Spleen (tissue), 11 donors: ENCODE data around the gene CACNA1D. TPM values are rescaled to one million over a fixed set of nuclear protein-coding genes. Genes with fewer than 3 reads are reported as not detected.

Experiments used
- DNase-seq: peaks from one replicate; pipeline ENCODE4 v3.0.0-alpha.2; 2020
- H3K27ac ChIP-seq, 8 donors: fragments of 200-600 bp; sonication (generic) in 7 of 8; 1 replicate in 4 of 8; 2 replicates in 4 of 8; pipeline versions ENCODE4 v1.5.0 to v1.8.0; 2016 to 2021; ENCODE audit warnings: inconsistent platforms in 4 of 8, mild to moderate bottlenecking in 4 of 8, moderate library complexity in 1 of 8
- H3K27me3 ChIP-seq, 7 donors: fragments of 200-600 bp; sonication (generic) in 6 of 7; replicated peaks in 1 of 7; 1 replicate in 4 of 7; 2 replicates in 3 of 7; pipeline versions ENCODE4 v1.5.0 to v1.8.0; 2016 to 2021; ENCODE audit warnings: inconsistent platforms in 3 of 7, mild to moderate bottlenecking in 1 of 7
- H3K36me3 ChIP-seq, 6 donors: fragments of 200-600 bp; sonication (generic) in 5 of 6; 1 replicate in 4 of 6; 2 replicates in 2 of 6; pipeline versions ENCODE4 v1.5.0 to v1.8.0; 2016 to 2021; ENCODE audit warnings: inconsistent platforms in 2 of 6
- H3K4me1 ChIP-seq, 6 donors: fragments of 200-600 bp; sonication (generic) in 5 of 6; 1 replicate in 3 of 6; 2 replicates in 3 of 6; pipeline versions ENCODE4 v1.5.0 to v1.8.0; 2016 to 2021; ENCODE audit warnings: inconsistent platforms in 3 of 6
- H3K4me3 ChIP-seq, 8 donors: fragments of 200-600 bp; sonication (generic) in 7 of 8; 1 replicate in 4 of 8; 2 replicates in 4 of 8; pipeline versions ENCODE4 v1.5.0 to v1.8.0; 2016 to 2021; ENCODE audit warnings: inconsistent platforms in 4 of 8, mild to moderate bottlenecking in 4 of 8, moderate library complexity in 2 of 8
- H3K9me3 ChIP-seq, 8 donors: fragments of 200-600 bp; sonication (generic) in 7 of 8; 1 replicate in 4 of 8; 2 replicates in 4 of 8; pipeline versions ENCODE4 v1.5.0 to v1.8.0; 2016 to 2021; ENCODE audit warnings: inconsistent platforms in 4 of 8
- POLR2A ChIP-seq, 3 donors: fragments of 450-650 bp; IDR thresholded peaks; one replicate each; pipeline ENCODE4 v1.5.1; 2017; ENCODE audit warnings: antibody characterized with exemption in 3 of 3, mild to moderate bottlenecking in 1 of 3
- POLR2AphosphoS5 ChIP-seq, 3 donors: sonication (generic); formaldehyde crosslinking; IDR thresholded peaks; one replicate each; pipeline ENCODE4 v1.5.1; 2017; ENCODE audit warnings: antibody characterized with exemption in 3 of 3
- WGBS, 5 donors: extraction: QIAGEN DNeasy Blood & Tissue Kit in 3 of 5; methylation state at CpG; one replicate each; pipeline versions ENCODE4 v1.1.5 to v1.1.7; 2013 to 2018; 5-methylcytosine and 5-hydroxymethylcytosine counted together
- intact Hi-C: fragments of 100-400 bp; cut with DNase I; formaldehyde crosslinking; loops from one replicate; pipeline ENCODE4 v1.15.0; 2023; ENCODE audit warnings: low total_unique reads
- polyA plus RNA-seq, 3 donors: library from polyadenylated mRNA; stranded (reverse); fragments of 200-250 nt; gene quantifications; one replicate each; pipeline ENCODE4 v1.2.1, GENCODE V29; 2013
- total RNA-seq, 7 donors: library from RNA; depleted of rRNA in 3 of 7; stranded (reverse); fragments of >200 nt in 3 of 7; fragmentation: NEBNext Ultra II Directional in 4 of 7; extraction: Animal tissue kit (Norgen Biotek cat#: 25700) in 4 of 7; gene quantifications; one replicate each; pipeline versions ENCODE4 v1.1.0 to v1.2.1, GENCODE V29; 2016 to 2021
- TF ChIP-seq, protein P1 (sequence below), 11 experiments: fragments of 200-600 bp in 7 of 11; fragments of 450-650 bp in 4 of 11; sonication (generic) in 4 of 11; IDR thresholded peaks in 8 of 11; conservative IDR thresholded peaks in 3 of 11; 1 replicate in 7 of 11; 2 replicates in 4 of 11; pipeline versions ENCODE4 v1.4.0 to v1.8.0; 2016 to 2021; ENCODE audit warnings: antibody characterized with exemption in 11 of 11, inconsistent platforms in 4 of 11, mild to moderate bottlenecking in 1 of 11
- donor health status: healthy with polysubstance abuse.
- donor health status: DM: no; HTN: no; CAD: no; lungs with moderate emphysema.
- donor health status: DM: no; HTN: no; CAD: no.
- donor health status: Bipolar disorder and iron deficiency.
- donor health status: healthy.
- donor health status: DM: no; HTN: no; CAD: no.
- donor health status: DM: yes; HTN: yes; CAD: no.

Gene CACNA1D
- total and polyA plus RNA-seq, 10 donors = 0.55 to 89.3 (median 19.1) TPM

DNA sequence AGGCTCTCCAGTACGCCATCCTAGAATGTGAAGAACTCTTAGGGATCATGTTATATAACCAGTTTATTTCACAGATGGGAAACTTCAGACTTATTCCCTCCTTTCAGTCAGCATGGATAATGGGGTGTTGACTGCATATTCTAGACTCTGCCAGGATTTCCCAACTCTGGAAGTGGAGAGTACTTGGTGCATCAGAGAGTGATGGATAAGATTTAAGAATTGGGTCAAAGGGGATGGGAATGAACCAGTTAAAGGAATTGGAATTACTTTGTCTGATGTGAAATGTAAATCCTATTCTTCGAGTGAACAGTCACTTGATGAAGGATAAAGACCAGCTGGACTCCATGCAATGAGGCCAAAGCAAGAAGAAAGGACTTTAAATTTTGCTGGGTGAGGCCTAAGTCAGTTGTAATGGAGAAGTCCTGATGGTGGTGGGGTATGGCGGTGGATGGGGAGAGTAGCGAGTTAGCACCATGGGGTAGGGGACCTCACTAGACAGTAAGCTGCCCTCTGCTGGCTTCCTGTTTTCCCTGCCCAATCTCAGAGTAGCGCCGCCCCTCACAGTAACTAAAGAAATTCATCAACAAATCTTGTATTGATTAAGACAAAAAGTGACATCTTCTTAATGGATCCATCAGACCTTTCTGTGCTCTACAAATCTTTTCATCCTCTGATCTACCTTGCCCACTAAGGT is 7.3 kb upstream of the CACNA1D start:
- no peaks in the 10 kb centered on the region for H3K36me3 ChIP-seq
- intact Hi-C loops = no loop called here
- peaks cover 0 to 22% (median 0%) of the 10 kb centered on the region in 7 donors for H3K27me3 ChIP-seq
- no peaks in the 10 kb centered on the region for H3K9me3 ChIP-seq
- peak overlapping the region in 5 of 8 donors; percentile 4 to 68 (median 27) for H3K27ac ChIP-seq
- TF ChIP-seq POLR2AphosphoS5 (IDR thresholded peaks at IDR 0.05) = peak in 1 of 3 donors; percentile 24
- TF ChIP-seq, protein P1, sequence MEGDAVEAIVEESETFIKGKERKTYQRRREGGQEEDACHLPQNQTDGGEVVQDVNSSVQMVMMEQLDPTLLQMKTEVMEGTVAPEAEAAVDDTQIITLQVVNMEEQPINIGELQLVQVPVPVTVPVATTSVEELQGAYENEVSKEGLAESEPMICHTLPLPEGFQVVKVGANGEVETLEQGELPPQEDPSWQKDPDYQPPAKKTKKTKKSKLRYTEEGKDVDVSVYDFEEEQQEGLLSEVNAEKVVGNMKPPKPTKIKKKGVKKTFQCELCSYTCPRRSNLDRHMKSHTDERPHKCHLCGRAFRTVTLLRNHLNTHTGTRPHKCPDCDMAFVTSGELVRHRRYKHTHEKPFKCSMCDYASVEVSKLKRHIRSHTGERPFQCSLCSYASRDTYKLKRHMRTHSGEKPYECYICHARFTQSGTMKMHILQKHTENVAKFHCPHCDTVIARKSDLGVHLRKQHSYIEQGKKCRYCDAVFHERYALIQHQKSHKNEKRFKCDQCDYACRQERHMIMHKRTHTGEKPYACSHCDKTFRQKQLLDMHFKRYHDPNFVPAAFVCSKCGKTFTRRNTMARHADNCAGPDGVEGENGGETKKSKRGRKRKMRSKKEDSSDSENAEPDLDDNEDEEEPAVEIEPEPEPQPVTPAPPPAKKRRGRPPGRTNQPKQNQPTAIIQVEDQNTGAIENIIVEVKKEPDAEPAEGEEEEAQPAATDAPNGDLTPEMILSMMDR (IDR thresholded peaks at IDR 0.05 in 8 of 11, conservative IDR thresholded peaks at IDR 0.05 in 3 of 11) = no peak
- TF ChIP-seq POLR2A (IDR thresholded peaks at IDR 0.05) = no peak
- no peak for DNase-seq
- 83 to 89% (median 86%) methylated on average over 6 of the region's 6 CpGs for WGBS, 5 donors
- H3K4me3 ChIP-seq = no peak overlapping the region
- H3K4me1 ChIP-seq = peaks cover 0 to 6% (median 0%) of the 10 kb centered on the region in 6 donors

DNA sequence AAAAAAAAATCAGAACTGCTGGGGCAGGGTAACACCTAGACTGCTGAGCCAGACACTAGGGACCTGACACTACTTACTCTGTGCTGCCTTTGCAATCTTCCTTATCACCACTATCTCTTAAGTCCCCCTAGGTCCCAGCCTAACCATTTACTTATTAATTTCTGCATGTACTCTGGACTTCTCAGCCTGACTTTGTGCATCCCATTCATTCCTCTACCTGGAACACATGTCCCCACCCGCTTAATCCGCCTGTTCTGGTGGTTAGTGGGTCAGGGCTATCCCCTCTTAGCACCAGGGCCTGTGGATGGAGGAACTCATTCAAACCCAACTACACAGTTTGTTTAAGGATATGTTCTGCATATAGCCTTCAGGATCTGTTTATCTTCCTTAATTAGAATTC is 5.0 kb upstream of the CACNA1D start:
- Histone ChIP-seq H3K9me3 (no peaks in the 10 kb centered on the region), H3K36me3 (no peaks in the 10 kb centered on the region), H3K4me3 (no peak overlapping the region), H3K27me3 (peaks cover 3 to 45% (median 17%) of the 10 kb centered on the region in 7 donors), H3K27ac (no peak overlapping the region), H3K4me1 (peaks cover 0 to 19% (median 9%) of the 10 kb centered on the region in 6 donors)
- no peak for DNase-seq
- intact Hi-C loops = no loop called here
- TF ChIP-seq POLR2A (IDR thresholded peaks at IDR 0.05) = no peak
- no peak for TF ChIP-seq POLR2AphosphoS5 (IDR thresholded peaks at IDR 0.05)
- TF ChIP-seq, protein P1 (IDR thresholded peaks at IDR 0.05 in 8 of 11, conservative IDR thresholded peaks at IDR 0.05 in 3 of 11) = no peak
- 93 to 98% (median 97%) methylated on average over 2 of the region's 2 CpGs for WGBS, 5 donors

DNA sequence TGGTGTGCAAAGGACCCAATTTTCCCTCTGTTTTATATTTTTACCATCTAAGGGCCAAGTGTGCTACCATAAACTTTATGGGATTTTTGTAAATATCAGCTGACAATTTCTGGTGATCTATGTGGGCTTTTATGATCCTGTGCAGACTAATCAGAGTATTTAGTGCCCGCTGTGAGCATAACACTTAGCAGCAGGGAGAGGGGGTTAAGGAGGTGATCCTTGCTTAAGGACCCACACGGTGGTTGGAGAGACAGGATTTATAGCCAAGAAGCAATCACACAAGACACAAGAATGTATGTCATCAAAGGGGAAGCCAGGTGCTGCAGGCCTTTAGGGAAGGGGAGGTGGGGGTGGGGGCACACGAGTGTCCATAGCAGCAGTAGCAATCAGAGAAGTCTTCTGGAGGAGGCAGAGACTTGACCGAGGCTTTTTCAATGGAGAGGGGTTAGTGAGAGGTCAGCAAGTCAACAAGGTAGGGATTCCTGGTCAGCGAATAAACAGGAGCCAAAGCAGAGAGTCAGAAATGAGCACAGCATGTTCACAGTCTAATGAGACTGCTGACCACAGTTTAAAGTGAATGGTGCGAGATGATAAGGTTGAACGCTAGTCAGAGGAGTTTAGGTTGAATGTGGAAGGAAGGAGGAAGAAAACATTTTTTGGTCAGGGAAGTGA is 4.5 kb upstream of the CACNA1D start:
- H3K4me3 ChIP-seq = no peak overlapping the region
- no peaks in the 10 kb centered on the region for H3K9me3 ChIP-seq
- H3K27ac ChIP-seq = no peak overlapping the region
- no peaks in the 10 kb centered on the region for H3K36me3 ChIP-seq
- H3K27me3 ChIP-seq = peaks cover 3 to 49% (median 20%) of the 10 kb centered on the region in 7 donors
- H3K4me1 ChIP-seq = peaks cover 0 to 22% (median 12%) of the 10 kb centered on the region in 6 donors
- TF ChIP-seq, protein P1 (IDR thresholded peaks at IDR 0.05 in 8 of 11, conservative IDR thresholded peaks at IDR 0.05 in 3 of 11) = no peak
- TF ChIP-seq POLR2AphosphoS5 (IDR thresholded peaks at IDR 0.05) (no peak), POLR2A (IDR thresholded peaks at IDR 0.05) (no peak)
- WGBS, 5 donors = 47 to 61% (median 50%) methylated on average over 7 of the region's 7 CpGs
- DNase-seq = no peak
- intact Hi-C loops = no loop called here

DNA sequence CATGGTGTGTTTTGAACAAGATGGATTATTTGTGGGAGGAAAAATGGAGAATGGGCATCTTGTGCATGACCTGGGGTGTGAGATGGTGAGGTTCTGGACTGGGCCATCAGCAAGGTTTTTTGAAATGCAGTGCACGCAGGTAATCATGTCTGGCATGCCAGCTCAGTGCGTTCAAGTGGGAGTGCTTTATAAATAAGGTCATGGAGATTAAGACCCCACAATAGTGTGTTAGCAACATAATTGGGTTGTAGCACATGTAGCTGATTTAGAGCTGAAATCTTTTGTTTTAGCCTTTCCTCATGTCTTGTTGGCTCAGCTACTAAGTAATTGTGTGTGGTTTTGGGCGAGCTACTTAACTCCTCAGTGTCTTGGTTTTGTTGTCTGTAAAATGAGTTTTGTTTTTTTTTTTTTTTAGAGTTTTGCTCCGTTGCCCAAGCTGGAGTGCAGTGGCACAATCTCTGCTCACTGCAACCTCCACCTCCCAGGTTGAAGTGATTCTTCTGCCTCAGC is 3.9 kb upstream of the CACNA1D start:
- H3K27me3 ChIP-seq = peaks cover 8 to 55% (median 26%) of the 10 kb centered on the region in 7 donors
- WGBS, 5 donors = 75 to 86% (median 82%) methylated on average over 4 of the region's 4 CpGs
- intact Hi-C loops = no loop called here
- no peak overlapping the region for H3K27ac ChIP-seq
- H3K36me3 ChIP-seq = no peaks in the 10 kb centered on the region
- H3K4me1 ChIP-seq = peaks cover 3 to 28% (median 18%) of the 10 kb centered on the region in 6 donors
- DNase-seq = no peak
- no peaks in the 10 kb centered on the region for H3K9me3 ChIP-seq
- TF ChIP-seq, protein P1 (IDR thresholded peaks at IDR 0.05 in 8 of 11, conservative IDR thresholded peaks at IDR 0.05 in 3 of 11) = no peak
- TF ChIP-seq POLR2AphosphoS5 (IDR thresholded peaks at IDR 0.05) = no peak
- no peak for TF ChIP-seq POLR2A (IDR thresholded peaks at IDR 0.05)
- H3K4me3 ChIP-seq = no peak overlapping the region
